HepG2 (cell line): ENCODE results near the gene DPEP3. TPM values are rescaled to one million over a fixed set of nuclear protein-coding genes. Genes with fewer than 3 reads are reported as not detected.

Experiments used
- ADNP ChIP-seq: sonication (generic); formaldehyde crosslinking; IDR thresholded peaks from 2 replicates; pipeline ENCODE4 v1.4.0; 2020; ENCODE audit warnings: missing genetic modification reagents
- HMGA1 ChIP-seq: sonication (generic); formaldehyde crosslinking; conservative IDR thresholded peaks from 2 replicates; pipeline ENCODE4 v1.4.0; 2020; ENCODE audit warnings: missing genetic modification reagents
- HNRNPUL1 ChIP-seq: fragments of 200-400 bp; formaldehyde crosslinking; IDR thresholded peaks from 2 replicates; pipeline ENCODE4 v1.6.1; 2017; ENCODE audit warnings: low read depth, mild to moderate bottlenecking, low read length, moderate library complexity
- KLF15 ChIP-seq: sonication (generic); formaldehyde crosslinking; IDR thresholded peaks from 2 replicates; pipeline ENCODE4 v1.8.1; 2023; ENCODE audit warnings: borderline replicate concordance, mild to moderate bottlenecking, inconsistent platforms, missing genetic modification reagents, mixed read lengths
- MIER3 ChIP-seq: IDR thresholded peaks from 2 replicates; pipeline ENCODE4 v1.6.1; 2016; ENCODE audit warnings: missing compliant biosample characterization, borderline replicate concordance
- MTF2 ChIP-seq: sonication (generic); formaldehyde crosslinking; IDR thresholded peaks from 2 replicates; pipeline ENCODE4 v1.5.0; 2020; ENCODE audit warnings: missing genetic modification reagents, borderline replicate concordance
- NR0B2 ChIP-seq: sonication (generic); formaldehyde crosslinking; IDR thresholded peaks from 2 replicates; pipeline ENCODE4 v1.4.0; 2020; ENCODE audit warnings: mild to moderate bottlenecking, missing genetic modification reagents
- POLR2AphosphoS2 ChIP-seq: IDR thresholded peaks from 2 replicates; pipeline ENCODE4 v1.6.1; 2011; ENCODE audit warnings: low read depth, low read length, improper control_type of control experiment
- SOX5 ChIP-seq: IDR thresholded peaks from 2 replicates; pipeline ENCODE4 v1.6.1; 2016; ENCODE audit warnings: borderline replicate concordance
- ZIK1 ChIP-seq: sonication (generic); formaldehyde crosslinking; IDR thresholded peaks from 2 replicates; pipeline ENCODE4 v1.5.0; 2020; ENCODE audit warnings: mild to moderate bottlenecking, low read depth, missing genetic modification reagents, borderline replicate concordance
- ZNF101 ChIP-seq: sonication (generic); formaldehyde crosslinking; IDR thresholded peaks from 2 replicates; pipeline ENCODE4 v1.4.0; 2020; ENCODE audit warnings: mild to moderate bottlenecking, low read depth, missing genetic modification reagents, borderline replicate concordance
- ZNF12 ChIP-seq: sonication (generic); formaldehyde crosslinking; IDR thresholded peaks from 2 replicates; pipeline ENCODE4 v1.5.0; 2020; ENCODE audit warnings: missing genetic modification reagents
- ZNF530 ChIP-seq: sonication (generic); formaldehyde crosslinking; IDR thresholded peaks from 2 replicates; pipeline ENCODE4 v1.5.0; 2020; ENCODE audit warnings: low read depth, mild to moderate bottlenecking, missing genetic modification reagents
- ZNF605 ChIP-seq: sonication (generic); formaldehyde crosslinking; IDR thresholded peaks from 2 replicates; pipeline ENCODE4 v1.8.0; 2022; ENCODE audit warnings: mild to moderate bottlenecking, missing genetic modification reagents
- ZNF607 ChIP-seq: sonication (generic); formaldehyde crosslinking; IDR thresholded peaks from 2 replicates; pipeline ENCODE4 v1.5.1; 2020; ENCODE audit warnings: missing genetic modification reagents, mild to moderate bottlenecking, borderline replicate concordance
- polyA plus RNA-seq, 8 experiments: library from polyadenylated mRNA; depleted of rRNA in 3 of 8; stranded (reverse) in 7 of 8; unstranded in 1 of 8; fragments of >200 nt; fragmentation: Illumina TruSeq in 4 of 8; extraction: Trizol in 4 of 8; gene quantifications; 2 replicates each; pipeline versions ENCODE4 v1.2.1 to v1.2.3, GENCODE V29; 2011 to 2016; ENCODE audit warnings: low read depth in 4 of 8, missing spikeins in 1 of 8, mixed read lengths in 1 of 8; ENCODE audit not compliant: insufficient read depth in 1 of 8
- total RNA-seq, 5 experiments: library from RNA; depleted of rRNA; stranded (reverse); fragments of >200 nt; fragmentation: Illumina TruSeq; extraction: Trizol; gene quantifications; 2 replicates each; pipeline ENCODE4 v1.2.3, GENCODE V29; 2016; ENCODE audit warnings: low read depth in 1 of 5
- TF ChIP-seq, protein P1 (sequence below): sonication (generic); formaldehyde crosslinking; IDR thresholded peaks from 2 replicates; pipeline ENCODE4 v1.4.0; 2020; ENCODE audit warnings: mild to moderate bottlenecking, missing genetic modification reagents
- TF ChIP-seq, protein P2 (sequence below): sonication (generic); formaldehyde crosslinking; IDR thresholded peaks from 2 replicates; pipeline ENCODE4 v1.4.0; 2020; ENCODE audit warnings: mild to moderate bottlenecking, low read depth, missing genetic modification reagents
- TF ChIP-seq, protein P3 (sequence below): sonication (generic); formaldehyde crosslinking; IDR thresholded peaks from 2 replicates; pipeline ENCODE4 v1.5.0; 2020; ENCODE audit warnings: mild to moderate bottlenecking, missing genetic modification reagents, moderate library complexity
- TF ChIP-seq, protein P4 (sequence below): sonication (generic); formaldehyde crosslinking; IDR thresholded peaks from 2 replicates; pipeline ENCODE4 v1.9.0; 2022; ENCODE audit warnings: low read depth, missing genetic modification reagents
- TF ChIP-seq, protein P5 (sequence below): sonication (generic); formaldehyde crosslinking; IDR thresholded peaks from 2 replicates; pipeline ENCODE4 v1.8.1; 2023; ENCODE audit warnings: mild to moderate bottlenecking, missing genetic modification reagents, borderline replicate concordance

Gene DPEP3
- total and polyA plus RNA-seq, 2 of the 13 experiments (the other 11 are each of a cell fraction or from before 2014, with no cell fraction given): not detected

GRCh38 chr16:67935402-67936123, 44.7 kb downstream of the DPEP3 start (continued):
- TF ChIP-seq, protein P1, sequence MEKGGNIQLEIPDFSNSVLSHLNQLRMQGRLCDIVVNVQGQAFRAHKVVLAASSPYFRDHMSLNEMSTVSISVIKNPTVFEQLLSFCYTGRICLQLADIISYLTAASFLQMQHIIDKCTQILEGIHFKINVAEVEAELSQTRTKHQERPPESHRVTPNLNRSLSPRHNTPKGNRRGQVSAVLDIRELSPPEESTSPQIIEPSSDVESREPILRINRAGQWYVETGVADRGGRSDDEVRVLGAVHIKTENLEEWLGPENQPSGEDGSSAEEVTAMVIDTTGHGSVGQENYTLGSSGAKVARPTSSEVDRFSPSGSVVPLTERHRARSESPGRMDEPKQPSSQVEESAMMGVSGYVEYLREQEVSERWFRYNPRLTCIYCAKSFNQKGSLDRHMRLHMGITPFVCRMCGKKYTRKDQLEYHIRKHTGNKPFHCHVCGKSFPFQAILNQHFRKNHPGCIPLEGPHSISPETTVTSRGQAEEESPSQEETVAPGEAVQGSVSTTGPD: no peak
- TF ChIP-seq ZNF12 (CRISPR knock-in tag) (peak; percentile 83), HNRNPUL1 (no peak), KLF15 (CRISPR knock-in tag) (peak; percentile 41; the same call in 1 of the 2 replicates), ZNF605 (CRISPR knock-in tag) (peak; percentile 91), MIER3 (peak; percentile 80), ZIK1 (CRISPR knock-in tag) (peak; percentile 81; the same call in 1 of the 2 replicates), SOX5 (CRISPR knock-in tag) (peak; percentile 56; the same call in 1 of the 2 replicates), NR0B2 (CRISPR knock-in tag) (peak; percentile 96), MTF2 (CRISPR knock-in tag) (no peak), ZNF101 (0 out of 2 replicates have a peak, but pooled peaks have one; percentile 48), ZNF607 (CRISPR knock-in tag) (peak; percentile 92), ADNP (CRISPR knock-in tag) (no peak), POLR2AphosphoS2 (peak; percentile 92), ZNF530 (CRISPR knock-in tag) (no peak), HMGA1 (CRISPR knock-in tag) (no peak)
- TF ChIP-seq, protein P2, sequence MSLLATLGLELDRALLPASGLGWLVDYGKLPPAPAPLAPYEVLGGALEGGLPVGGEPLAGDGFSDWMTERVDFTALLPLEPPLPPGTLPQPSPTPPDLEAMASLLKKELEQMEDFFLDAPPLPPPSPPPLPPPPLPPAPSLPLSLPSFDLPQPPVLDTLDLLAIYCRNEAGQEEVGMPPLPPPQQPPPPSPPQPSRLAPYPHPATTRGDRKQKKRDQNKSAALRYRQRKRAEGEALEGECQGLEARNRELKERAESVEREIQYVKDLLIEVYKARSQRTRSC: no peak; the same call in 1 of the 2 replicates
- TF ChIP-seq, protein P3, sequence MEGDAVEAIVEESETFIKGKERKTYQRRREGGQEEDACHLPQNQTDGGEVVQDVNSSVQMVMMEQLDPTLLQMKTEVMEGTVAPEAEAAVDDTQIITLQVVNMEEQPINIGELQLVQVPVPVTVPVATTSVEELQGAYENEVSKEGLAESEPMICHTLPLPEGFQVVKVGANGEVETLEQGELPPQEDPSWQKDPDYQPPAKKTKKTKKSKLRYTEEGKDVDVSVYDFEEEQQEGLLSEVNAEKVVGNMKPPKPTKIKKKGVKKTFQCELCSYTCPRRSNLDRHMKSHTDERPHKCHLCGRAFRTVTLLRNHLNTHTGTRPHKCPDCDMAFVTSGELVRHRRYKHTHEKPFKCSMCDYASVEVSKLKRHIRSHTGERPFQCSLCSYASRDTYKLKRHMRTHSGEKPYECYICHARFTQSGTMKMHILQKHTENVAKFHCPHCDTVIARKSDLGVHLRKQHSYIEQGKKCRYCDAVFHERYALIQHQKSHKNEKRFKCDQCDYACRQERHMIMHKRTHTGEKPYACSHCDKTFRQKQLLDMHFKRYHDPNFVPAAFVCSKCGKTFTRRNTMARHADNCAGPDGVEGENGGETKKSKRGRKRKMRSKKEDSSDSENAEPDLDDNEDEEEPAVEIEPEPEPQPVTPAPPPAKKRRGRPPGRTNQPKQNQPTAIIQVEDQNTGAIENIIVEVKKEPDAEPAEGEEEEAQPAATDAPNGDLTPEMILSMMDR (CRISPR knock-in tag): peak; percentile 27
- TF ChIP-seq, protein P4, sequence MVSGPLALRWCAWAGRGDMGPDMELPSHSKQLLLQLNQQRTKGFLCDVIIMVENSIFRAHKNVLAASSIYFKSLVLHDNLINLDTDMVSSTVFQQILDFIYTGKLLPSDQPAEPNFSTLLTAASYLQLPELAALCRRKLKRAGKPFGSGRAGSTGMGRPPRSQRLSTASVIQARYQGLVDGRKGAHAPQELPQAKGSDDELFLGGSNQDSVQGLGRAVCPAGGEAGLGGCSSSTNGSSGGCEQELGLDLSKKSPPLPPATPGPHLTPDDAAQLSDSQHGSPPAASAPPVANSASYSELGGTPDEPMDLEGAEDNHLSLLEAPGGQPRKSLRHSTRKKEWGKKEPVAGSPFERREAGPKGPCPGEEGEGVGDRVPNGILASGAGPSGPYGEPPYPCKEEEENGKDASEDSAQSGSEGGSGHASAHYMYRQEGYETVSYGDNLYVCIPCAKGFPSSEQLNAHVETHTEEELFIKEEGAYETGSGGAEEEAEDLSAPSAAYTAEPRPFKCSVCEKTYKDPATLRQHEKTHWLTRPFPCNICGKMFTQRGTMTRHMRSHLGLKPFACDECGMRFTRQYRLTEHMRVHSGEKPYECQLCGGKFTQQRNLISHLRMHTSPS (CRISPR knock-in tag): peak; percentile 67
- TF ChIP-seq, protein P5, sequence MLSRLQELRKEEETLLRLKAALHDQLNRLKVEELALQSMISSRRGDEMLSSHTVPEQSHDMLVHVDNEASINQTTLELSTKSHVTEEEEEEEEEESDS: 0 out of 2 replicates have a peak, but pooled peaks have one; percentile 63
